ENCODE measurements around the gene TNP2.

DNA sequence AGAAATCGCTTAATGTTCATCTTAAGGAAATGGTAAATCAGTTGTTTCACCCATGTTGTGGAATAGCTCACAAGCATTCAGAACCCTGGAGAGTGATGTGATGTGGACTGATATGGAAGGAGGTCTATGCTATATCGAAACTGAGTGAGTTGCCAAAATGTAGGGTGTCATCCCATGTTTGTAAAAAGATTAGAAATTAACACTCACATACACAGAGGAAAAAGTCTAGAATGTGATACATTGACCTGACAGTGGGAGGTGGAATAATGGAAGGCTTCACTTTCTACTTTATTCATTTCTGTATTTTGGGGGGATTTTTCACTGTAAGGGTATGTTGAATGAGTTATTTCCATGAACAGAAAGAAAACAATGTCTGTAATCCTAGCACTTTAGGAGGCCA, 16.7 kb upstream of the TNP2 start:
- no peak for TF ChIP-seq POLR2A (IDR thresholded peaks at IDR 0.05; ENCODE audit: low read depth, low read length)
- no peak for TF ChIP-seq POLR2AphosphoS5 (IDR thresholded peaks at IDR 0.05; ENCODE audit: low read depth, low read length)
- TF ChIP-seq PAX5 (IDR thresholded peaks at IDR 0.05; ENCODE audit: insufficient read depth, low read length, severe bottlenecking): no peak
- no peak for TF ChIP-seq TAF1 (IDR thresholded peaks at IDR 0.05; ENCODE audit: low read depth, low read length)
- no peak for TF ChIP-seq POU2F2 (IDR thresholded peaks at IDR 0.05; ENCODE audit: low read depth, low read length)
